ENCODE results near the gene POU2AF3.
"Not testable (repeated sequence)": the region's sequence is repeated elsewhere in the genome, so short reads cannot be mapped to it uniquely, and the experiment has no call there.

Gene POU2AF3

GRCh38 chr11:111298413-111299100, at the start of gene POU2AF3:
POU2AF3 (plus strand) TSS chr11:111298546; CDS start chr11:111298582, 36 bp downstream.
- DNase-seq: no peak

DNA sequence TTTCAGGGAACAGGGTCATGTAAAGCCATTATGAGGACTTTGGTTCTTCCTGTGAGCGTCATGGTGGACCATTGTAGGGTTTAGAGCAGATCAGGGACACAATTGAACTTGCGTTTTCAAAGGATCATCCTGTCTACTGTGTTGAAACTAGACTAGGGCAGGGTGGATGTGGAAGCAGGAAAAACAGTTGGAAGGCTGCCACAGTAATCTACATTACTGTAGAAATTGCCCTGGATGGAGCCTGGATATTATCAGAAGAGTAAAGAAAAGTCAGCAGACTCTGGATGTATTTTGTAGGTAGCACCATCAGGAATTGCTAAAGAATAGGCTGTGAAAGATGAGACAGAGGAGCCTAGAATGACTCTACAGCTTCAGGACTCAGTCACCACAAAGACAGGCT, 47.4 kb upstream of the POU2AF3 start:
- no peak for DNase-seq

DNA sequence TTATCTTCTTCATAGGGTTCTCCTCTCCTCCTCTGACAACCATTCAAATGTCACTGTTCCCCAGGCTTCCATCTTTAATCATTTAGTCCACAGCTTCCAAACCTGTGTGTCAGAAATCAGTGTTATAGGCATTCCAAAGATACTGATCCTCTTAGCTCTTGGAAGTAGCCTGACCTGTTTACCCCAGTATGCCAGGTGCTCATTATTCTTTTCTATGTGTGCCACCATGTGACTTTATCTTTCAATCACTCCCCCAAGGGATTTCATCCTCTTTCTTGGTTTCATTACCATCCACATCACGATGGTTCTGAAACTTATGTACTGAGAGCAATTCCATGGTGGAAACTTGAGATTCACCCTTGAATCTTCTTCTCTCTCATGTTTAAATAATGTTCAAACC, 45.2 kb upstream of the POU2AF3 start:
- DNase-seq: no peak

DNA sequence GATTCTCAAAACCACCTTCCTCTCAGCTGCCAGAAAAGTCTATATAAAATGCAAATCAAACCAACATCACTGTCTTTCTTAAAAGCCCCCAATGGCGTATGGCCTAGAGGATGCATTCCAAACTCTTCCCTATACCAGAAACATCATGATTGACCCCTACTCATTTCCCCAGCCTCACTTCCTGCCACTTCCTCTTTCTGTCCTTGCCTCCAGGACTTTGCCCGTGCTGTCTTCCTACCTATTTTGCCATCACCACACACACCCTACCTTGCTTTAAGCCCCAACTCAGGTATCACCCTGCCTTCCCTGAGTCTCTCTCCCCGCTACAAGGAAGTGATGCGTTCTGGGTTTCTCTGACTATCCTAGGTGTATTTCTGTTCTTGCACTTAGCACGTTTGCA, 44.7 kb upstream of the POU2AF3 start:
- no peak for DNase-seq

DNA sequence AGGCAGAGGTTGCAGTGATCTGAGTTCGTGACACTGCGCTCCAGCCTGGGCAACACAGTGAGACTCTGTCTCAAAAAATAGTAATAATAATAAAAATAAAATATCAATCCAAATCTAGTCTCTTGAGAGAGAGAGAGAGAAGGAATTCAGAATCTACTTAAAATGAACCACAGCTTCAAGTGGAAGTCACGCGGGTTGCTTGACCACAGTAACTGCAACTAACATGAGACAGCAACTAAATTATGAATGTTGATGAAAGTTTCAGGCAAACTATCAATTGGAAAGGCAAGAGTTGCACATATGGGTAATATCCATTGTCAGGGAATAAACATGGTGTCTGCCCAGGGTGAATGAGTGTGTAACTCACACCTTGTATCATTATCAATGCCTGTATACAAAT, 40.3 kb upstream of the POU2AF3 start:
- no peak for DNase-seq

- peak; percentile 56 for DNase-seq
Observed at GRCh38 chr11:111259896-111260295, 38.5 kb upstream of the POU2AF3 start.

DNA sequence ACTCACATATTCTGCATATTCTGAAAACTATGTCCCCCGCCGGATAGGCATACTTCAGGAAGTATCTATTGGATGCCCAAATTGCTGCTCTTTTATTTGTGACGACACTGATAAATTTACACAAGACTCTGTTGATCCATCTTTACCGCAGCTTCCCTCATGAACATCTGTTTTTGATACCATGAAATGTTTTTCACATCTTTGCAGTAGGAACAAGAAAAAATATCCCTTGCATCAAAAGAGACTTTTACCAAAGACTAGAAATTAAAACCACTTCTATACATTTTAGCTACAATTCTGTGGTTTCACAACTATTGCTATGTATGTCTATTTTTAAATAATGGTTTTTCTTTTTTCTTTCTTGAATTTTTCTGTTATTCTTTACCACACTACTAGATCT, 37.5 kb upstream of the POU2AF3 start:
- DNase-seq: peak; percentile 88

GRCh38 chr11:111264646-111265045, 33.7 kb upstream of the POU2AF3 start:
- no peak for DNase-seq

DNA sequence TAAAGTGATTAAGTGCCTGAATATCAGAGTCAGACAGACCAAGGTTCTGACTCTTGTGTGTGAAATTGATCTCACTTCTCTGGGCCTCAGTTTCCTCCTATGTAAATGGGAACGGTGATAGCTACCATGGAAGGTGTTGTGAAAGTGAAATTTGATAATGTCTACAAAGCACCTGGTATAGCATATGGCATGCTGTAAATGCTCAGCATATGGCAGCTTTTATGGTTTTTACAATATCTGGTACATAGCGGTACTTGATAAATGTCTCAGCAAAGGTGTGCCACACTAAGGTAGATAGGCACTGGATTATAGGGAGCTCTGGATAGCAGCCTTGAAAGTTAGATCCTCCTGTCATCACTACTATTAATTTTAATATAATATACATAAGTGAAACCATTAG, 32.9 kb upstream of the POU2AF3 start:
- no peak for DNase-seq

- DNase-seq: not testable (repeated sequence)
Observed at GRCh38 chr11:111268303-111268702, 30.0 kb upstream of the POU2AF3 start.

DNA sequence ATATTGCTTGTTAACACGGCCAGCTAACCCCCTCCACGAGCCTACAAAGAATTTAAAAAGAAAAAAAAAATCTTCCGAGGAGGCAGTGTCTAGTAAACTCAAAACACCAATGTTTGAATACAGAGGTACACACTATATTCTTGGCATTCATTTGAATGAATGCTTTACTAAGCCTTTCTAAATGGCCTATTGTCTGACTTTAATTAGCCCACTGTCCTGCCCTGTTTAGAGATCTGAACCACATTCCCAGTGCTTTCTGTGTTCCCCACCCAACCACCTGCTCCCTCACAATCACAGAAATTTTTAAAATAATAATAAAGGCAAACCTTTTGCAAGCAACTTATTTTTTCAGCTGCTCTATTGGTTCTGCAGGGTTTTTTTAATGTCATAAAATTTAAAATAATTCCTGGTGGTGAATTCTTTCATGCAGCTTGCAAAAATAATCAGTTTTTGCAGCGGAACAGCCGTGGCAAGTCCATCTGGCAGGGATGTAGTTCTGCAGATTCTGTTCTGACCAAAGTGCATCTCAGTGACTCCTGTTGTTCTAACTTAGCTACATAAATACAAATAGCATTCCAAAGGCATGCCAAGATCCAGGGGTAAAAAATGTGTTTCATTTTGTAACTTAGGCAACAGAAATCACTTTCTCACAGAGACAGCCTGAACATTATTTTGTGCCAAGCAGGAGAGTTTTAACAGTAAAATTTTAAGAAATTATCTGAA, 29.0 kb upstream of the POU2AF3 start:
- DNase-seq: no peak

DNA sequence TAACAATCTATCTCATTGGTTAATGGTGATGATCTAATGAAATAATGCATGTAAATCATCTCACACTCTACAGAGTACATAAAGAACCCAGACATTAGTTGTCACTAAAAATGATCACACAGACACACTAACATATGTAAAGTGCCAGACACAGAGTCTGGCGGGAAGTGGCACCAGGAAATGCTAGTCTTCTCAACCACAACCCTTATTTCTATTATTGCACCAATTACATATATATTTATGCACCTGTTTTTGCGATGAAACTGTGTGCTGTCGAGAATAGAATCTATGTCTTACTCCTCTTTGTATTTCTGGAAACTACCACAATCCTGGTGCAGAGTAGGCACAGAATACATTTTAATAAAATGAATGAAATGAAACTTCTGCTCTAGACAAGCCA, 25.9 kb upstream of the POU2AF3 start:
- no peak for DNase-seq

GRCh38 chr11:111282562-111283075, 15.7 kb upstream of the POU2AF3 start:
- DNase-seq: no peak

- peak; percentile 69 for DNase-seq
Observed at GRCh38 chr11:111283945-111284481, 14.3 kb upstream of the POU2AF3 start.

DNA sequence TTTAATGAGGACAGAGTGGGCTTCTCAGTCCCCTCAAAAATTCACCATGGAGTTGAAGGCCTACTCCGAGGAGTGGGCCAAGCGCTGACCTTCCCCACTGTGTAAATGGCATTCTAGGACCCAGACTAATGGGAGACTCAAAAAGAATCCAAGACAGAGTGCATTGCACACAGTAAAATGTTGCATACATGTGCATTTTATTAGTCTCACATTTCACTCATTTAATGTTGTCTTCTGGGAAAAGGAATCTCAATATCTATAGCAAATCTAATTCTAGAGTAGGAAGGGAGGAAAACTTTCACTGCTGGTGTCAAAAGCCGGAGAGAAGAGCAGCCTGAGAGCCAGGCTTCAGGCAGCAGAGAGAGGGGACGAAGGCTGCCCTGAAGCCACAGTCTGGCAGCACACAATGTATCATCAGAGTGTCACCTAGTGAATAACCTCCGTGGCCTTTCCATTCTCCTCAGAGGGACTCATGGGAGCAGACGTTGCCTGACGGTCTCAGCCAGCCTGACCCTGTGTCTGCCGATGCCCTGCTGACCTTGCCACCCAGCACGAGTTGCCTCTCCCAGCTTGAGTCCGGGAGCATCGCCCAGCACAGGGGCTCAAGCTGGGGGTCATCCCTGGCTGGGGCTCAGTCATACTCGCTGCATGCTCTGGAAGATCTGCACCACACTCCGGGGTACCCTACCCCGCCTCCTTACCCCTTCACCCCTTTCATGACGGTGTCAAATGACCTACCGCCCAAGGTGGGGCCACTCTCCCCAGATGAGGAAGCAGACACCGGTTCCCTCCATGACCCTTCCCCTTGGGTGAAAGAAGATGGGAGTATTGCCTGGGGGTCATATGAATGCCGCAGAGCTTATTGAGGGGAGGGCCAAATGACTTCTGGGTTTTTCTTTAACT, 12.9 kb upstream of the POU2AF3 start:
- peak; percentile 10 for DNase-seq

DNA sequence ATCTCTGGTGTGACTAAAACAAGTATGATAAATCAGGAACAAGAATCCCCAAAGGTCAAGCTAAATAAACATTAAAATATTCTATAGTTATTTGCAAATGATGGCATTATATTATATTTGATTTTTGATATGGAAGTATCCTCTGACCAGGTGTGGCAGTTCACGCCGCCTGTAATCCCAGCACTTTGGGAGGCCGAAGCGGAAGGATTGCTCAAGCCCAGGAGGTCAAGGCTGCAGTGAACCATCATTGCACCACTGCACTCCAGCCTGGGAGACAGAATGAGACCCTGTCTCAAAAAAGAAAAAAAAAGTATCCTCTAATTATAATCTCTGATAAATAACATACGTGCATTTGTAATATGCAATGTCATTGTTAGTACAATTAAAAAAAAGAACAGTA, 6.6 kb upstream of the POU2AF3 start:
- no peak for DNase-seq

DNA sequence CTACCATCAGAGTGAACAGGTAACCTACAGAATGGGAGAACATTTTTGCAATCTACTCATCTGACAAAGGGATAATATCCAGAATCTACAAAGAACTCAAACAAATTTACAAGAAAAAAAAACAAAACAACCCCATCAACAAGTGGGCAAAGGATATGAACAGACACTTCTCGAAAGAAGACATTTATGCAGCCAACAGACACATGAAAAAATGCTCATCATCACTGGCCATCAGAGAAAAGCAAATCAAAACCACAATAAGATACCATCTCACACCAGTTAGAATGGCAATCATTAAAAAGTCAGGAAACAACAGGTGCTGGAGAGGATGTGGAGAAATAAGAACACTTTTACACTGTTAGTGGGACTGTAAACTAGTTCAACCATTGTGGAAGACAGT, 5.9 kb upstream of the POU2AF3 start:
- DNase-seq: not testable (repeated sequence)

GRCh38 chr11:111296196-111296595, 2.1 kb upstream of the POU2AF3 start:
- DNase-seq: no peak

DNA sequence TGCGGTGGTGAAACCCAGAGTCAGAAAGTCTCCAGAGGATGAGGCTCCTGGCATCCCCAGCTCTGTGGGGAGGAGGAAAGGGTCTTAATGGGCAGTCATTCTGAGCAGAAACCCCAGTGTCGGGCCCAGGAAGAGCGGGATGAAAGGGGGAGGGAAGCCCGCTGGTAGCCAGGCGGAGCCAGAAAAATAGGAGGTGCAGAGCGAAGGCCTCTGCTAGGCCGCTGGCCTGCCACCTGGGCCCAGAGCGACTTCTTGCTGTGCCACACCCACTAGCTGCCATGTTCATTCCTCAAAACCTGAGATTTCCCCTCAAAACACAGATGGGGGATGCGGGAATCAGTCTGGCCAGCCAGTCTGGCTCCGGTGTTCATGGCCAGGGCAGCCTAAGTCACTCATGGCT, 650 bp upstream of the POU2AF3 start:
- DNase-seq: no peak

DNA sequence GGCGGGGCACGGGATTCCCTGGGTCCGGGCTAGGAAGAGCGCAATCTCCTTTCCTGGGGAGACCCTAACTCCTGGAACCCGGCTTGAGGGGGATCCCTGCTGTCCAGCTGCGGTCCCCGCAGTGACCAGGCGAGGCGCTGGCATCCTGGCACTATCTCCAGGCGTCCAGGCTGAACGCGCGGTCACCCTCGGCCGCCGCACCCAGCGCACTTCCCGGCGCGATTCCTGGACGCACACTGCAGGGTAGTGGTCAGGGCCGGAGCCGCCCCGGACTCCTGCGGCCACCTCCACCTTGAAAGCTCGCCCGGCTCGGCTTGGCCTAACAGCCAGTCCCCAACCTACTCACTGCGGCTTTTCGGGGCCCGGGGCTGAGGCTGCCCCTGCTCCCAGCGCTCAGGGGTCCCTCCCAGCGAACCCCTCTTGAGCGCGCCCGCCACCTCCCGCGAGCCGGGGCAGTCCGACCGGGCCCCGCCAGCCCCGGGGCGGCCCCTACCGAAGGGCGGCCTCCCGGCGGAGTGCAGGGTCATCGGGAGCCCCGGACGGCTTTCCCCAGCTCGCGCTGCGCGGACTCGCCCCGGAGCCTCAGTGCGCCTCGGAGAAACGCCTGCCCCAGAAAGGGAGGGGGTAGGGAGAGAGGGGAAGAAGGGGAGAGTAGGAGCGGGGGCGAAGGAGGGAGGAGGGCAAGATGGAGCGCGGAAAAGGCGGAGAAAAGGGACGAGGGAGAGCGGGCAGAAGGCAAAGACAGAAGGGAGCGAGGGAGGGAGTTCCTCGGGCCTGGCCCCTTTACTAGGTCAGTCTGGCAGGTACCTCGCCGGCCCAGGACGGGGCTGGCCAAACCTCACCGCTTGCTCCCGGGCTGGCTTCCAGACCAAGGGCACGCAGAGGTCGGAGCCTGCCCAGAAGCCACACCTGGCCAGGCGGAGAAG, 1.0 kb downstream of the POU2AF3 start:
- DNase-seq: peak; percentile 20

DNA sequence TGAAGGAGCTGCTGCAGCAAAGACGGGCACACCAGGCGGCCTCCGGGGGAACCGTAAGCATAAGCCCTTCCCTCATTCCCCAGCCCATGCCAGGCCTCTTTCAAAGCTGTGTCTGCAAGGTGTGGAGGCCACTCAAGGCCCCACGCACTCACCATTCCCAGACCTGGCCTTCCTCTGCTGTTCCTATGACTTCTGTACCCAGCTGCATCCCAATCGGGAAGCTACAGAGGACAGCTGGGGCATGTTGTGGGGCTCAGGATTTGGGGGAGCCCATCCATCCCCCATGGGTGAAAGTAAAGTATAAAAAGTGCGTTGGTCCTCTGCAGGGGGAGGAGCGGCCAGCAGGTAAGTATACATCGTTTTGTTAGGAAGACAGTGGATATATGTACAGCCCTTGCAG, 2.2 kb downstream of the POU2AF3 start:
- DNase-seq: no peak
